Stomach (tissue), 9 donors: ENCODE data around the gene HS3ST6. TPM values are rescaled to one million over a fixed set of nuclear protein-coding genes. Genes with fewer than 3 reads are reported as not detected.
"Not testable (repeated sequence)": the region's sequence is repeated elsewhere in the genome, so short reads cannot be mapped to it uniquely, and the experiment has no call there.

Source experiments
- DNase-seq, 2 donors: peaks; one replicate each; pipeline versions ENCODE4 v3.0.0 to v3.0.0-alpha.2; 2013 to 2019
- H3K27ac ChIP-seq, 5 donors: fragments of 200-600 bp in 4 of 5; sonication (generic) in 4 of 5; one replicate each; pipeline ENCODE4 v1.5.1; 2013 to 2019; ENCODE audit warnings: mild to moderate bottlenecking in 1 of 5, moderate library complexity in 1 of 5
- H3K27me3 ChIP-seq, 3 donors: fragments of 200-600 bp; sonication (generic); one replicate each; pipeline ENCODE4 v1.5.1; 2017 to 2019; ENCODE audit warnings: mixed run types in 1 of 3
- H3K36me3 ChIP-seq, 4 donors: fragments of 200-600 bp; sonication (generic); 1 replicate in 3 of 4; 2 replicates in 1 of 4; pipeline ENCODE4 v1.5.1; 2016 to 2019
- H3K4me1 ChIP-seq, 4 donors: fragments of 200-600 bp; sonication (generic); one replicate each; pipeline ENCODE4 v1.5.1; 2016 to 2019
- H3K4me3 ChIP-seq, 4 donors: fragments of 200-600 bp; sonication (generic) in 3 of 4; one replicate each; pipeline ENCODE4 v1.5.1; 2016 to 2019; ENCODE audit warnings: mild to moderate bottlenecking in 1 of 4
- H3K9me3 ChIP-seq, 4 donors: fragments of 200-600 bp; sonication (generic); one replicate each; pipeline ENCODE4 v1.5.1; 2016 to 2019
- EP300 ChIP-seq: sonication (generic); formaldehyde crosslinking; IDR thresholded peaks from one replicate; pipeline ENCODE4 v1.6.1; 2017; ENCODE audit warnings: antibody characterized with exemption
- POLR2A ChIP-seq, 4 donors: fragments of 450-650 bp; IDR thresholded peaks; one replicate each; pipeline ENCODE4 v1.6.1; 2016; ENCODE audit warnings: antibody characterized with exemption in 4 of 4, control low read depth in 2 of 4, mild to moderate bottlenecking in 1 of 4, moderate library complexity in 1 of 4
- POLR2AphosphoS5 ChIP-seq, 3 donors: sonication (generic); formaldehyde crosslinking; IDR thresholded peaks; one replicate each; pipeline ENCODE4 v1.6.1; 2016; ENCODE audit warnings: antibody characterized with exemption in 3 of 3
- WGBS, 5 donors: extraction: QIAGEN DNeasy Blood & Tissue Kit in 3 of 5; methylation state at CpG; one replicate each; pipeline versions ENCODE4 v1.1.5 to v1.1.7; 2013 to 2018; 5-methylcytosine and 5-hydroxymethylcytosine counted together
- intact Hi-C: fragments of 100-400 bp; cut with DNase I; formaldehyde crosslinking; loops from one replicate; pipeline ENCODE4 v1.15.1; 2023; ENCODE audit warnings: low total_unique reads
- polyA plus RNA-seq, 3 donors: library from polyadenylated mRNA; stranded (reverse); fragments of 200-250 nt; gene quantifications; one replicate each; pipeline ENCODE4 v1.2.3, GENCODE V29; 2013
- total RNA-seq, 5 donors: library from RNA; depleted of rRNA; stranded (reverse); fragments of >200 nt; gene quantifications; one replicate each; pipeline versions ENCODE4 v1.1.0 to v1.2.3, GENCODE V29; 2014 to 2016
- TF ChIP-seq, protein P1 (sequence below), 7 experiments: fragments of 450-650 bp in 4 of 7; fragments of 200-600 bp in 3 of 7; sonication (generic) in 3 of 7; IDR thresholded peaks; one replicate each; pipeline ENCODE4 v1.5.1; 2016 to 2019; ENCODE audit warnings: antibody characterized with exemption in 7 of 7, control low read depth in 2 of 7, mild to moderate bottlenecking in 1 of 7
- donor health status: healthy with polysubstance abuse.
- donor health status: Bipolar disorder and iron deficiency.
- donor health status: healthy.

The HS3ST6 gene
- total and polyA plus RNA-seq, 8 donors = 1.6 TPM; not detected in 7

- no peaks in the 10 kb centered on the region for H3K27me3 ChIP-seq
- intact Hi-C loops = no loop called here
- H3K4me3 ChIP-seq = peak overlapping the region in 2 of 4 donors; percentile 78 to 94
- WGBS, 5 donors = 73 to 88% (median 87%) methylated on average over 23 of the region's 23 CpGs
- TF ChIP-seq POLR2A (IDR thresholded peaks at IDR 0.05) (no peak), POLR2AphosphoS5 (IDR thresholded peaks at IDR 0.05) (no peak), EP300 (no peak)
- TF ChIP-seq, protein P1, sequence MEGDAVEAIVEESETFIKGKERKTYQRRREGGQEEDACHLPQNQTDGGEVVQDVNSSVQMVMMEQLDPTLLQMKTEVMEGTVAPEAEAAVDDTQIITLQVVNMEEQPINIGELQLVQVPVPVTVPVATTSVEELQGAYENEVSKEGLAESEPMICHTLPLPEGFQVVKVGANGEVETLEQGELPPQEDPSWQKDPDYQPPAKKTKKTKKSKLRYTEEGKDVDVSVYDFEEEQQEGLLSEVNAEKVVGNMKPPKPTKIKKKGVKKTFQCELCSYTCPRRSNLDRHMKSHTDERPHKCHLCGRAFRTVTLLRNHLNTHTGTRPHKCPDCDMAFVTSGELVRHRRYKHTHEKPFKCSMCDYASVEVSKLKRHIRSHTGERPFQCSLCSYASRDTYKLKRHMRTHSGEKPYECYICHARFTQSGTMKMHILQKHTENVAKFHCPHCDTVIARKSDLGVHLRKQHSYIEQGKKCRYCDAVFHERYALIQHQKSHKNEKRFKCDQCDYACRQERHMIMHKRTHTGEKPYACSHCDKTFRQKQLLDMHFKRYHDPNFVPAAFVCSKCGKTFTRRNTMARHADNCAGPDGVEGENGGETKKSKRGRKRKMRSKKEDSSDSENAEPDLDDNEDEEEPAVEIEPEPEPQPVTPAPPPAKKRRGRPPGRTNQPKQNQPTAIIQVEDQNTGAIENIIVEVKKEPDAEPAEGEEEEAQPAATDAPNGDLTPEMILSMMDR (IDR thresholded peaks at IDR 0.05) = no peak
- H3K27ac ChIP-seq = peak overlapping the region in 2 of 5 donors; percentile 43 to 91
- peak in 1 of 2 donors; percentile 53 for DNase-seq
- no peaks in the 10 kb centered on the region for H3K9me3 ChIP-seq
- H3K4me1 ChIP-seq = peaks cover 19 to 49% (median 29%) of the 10 kb centered on the region in 4 donors
- H3K36me3 ChIP-seq = peaks cover 30 to 47% (median 46%) of the 10 kb centered on the region in 4 donors
Observed at GRCh38 chr16:1940273-1941161, 22.3 kb upstream of the HS3ST6 start.

DNA sequence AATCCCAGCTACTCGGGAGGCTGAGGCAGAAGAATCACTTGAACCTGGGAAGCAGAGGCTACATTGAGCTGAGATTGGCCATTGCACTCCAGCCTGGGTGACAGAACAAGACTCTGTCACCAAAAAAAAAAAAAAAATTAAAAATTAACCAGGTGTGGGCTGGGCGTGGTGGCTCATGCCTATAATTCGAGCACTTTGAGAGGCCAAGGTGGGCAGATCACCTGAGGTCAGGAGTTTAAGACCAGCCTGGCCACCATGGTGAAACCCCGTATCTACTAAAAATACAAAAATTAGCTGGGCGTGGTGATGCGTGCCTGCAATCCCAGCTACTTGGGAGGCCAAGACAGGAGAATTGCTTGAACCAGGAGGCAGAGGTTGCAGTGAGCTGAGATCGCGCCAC lies 21.6 kb upstream of the HS3ST6 start:
- H3K4me3 ChIP-seq = peak overlapping the region in 2 of 4 donors; percentile 78 to 94
- WGBS, 5 donors = 79 to 92% (median 87%) methylated on average over 8 of the region's 8 CpGs

DNA sequence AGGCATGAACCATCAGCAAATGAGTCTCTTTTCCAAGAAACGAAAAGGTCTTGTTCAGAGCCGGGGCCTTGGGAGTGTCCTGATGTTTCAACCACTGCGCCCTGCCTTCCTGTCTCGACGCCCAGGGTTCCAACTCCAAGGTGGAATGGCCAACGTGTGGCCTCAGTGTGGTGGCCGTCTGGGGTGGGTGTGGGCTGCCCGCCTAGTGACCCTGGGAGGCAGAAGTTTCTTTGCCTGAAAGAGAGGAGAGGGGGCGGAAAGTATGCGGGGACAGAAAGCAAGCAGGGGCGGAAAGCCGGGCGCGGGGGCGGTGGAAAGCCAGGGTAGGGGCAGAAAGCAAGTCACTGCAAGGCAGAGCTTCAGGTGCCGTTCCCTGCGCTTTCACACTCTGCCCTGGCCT lies 20.7 kb upstream of the HS3ST6 start:
- Histone ChIP-seq H3K27me3 (no peaks in the 10 kb centered on the region), H3K9me3 (no peaks in the 10 kb centered on the region), H3K36me3 (peaks cover 30 to 47% (median 46%) of the 10 kb centered on the region in 4 donors), H3K4me3 (peak overlapping the region in 2 of 4 donors; percentile 5 to 22), H3K4me1 (peaks cover 19 to 53% (median 28%) of the 10 kb centered on the region in 4 donors), H3K27ac (peak overlapping the region in 2 of 5 donors; percentile 32 to 56)
- 89 to 94% (median 92%) methylated on average over 16 to 17 of the region's 17 CpGs for WGBS, 5 donors
- DNase-seq = no peak
- intact Hi-C loops = no loop called here
- no peak for TF ChIP-seq POLR2A (IDR thresholded peaks at IDR 0.05)
- TF ChIP-seq EP300 = no peak
- TF ChIP-seq POLR2AphosphoS5 (IDR thresholded peaks at IDR 0.05) = no peak
- TF ChIP-seq, protein P1 (IDR thresholded peaks at IDR 0.05) = no peak

More for the DNA sequence above, 21.6 kb upstream of the HS3ST6 start:
- H3K27me3 ChIP-seq, H3K9me3 ChIP-seq, intact Hi-C loops, DNase-seq, H3K27ac ChIP-seq: not testable (repeated sequence)
- Histone ChIP-seq H3K4me1 (peaks cover 19 to 56% (median 29%) of the 10 kb centered on the region in 4 donors), H3K36me3 (peaks cover 30 to 47% (median 46%) of the 10 kb centered on the region in 4 donors)

DNA sequence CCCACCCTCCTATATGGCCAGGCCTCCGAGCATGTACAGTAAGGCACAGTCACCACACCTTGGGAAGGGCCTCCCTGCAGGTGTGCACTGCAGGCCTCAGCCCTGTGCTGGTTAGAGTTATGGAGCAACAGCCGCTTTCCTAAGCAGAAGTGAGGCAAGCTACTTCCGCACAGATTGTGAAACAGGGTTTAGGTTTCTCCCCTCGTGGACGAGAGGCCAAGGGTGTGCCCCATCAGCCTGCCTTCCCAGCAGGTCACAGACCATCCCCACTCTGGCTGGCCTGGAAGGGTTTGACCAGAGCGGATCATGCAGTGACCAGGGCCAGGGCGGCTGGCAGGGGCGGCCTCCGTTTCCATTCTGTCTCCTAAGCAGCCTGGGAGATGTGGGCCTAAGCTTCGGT lies 20.1 kb upstream of the HS3ST6 start:
- no peaks in the 10 kb centered on the region for H3K9me3 ChIP-seq
- H3K36me3 ChIP-seq = peaks cover 30 to 47% (median 46%) of the 10 kb centered on the region in 4 donors
- no peaks in the 10 kb centered on the region for H3K27me3 ChIP-seq
- H3K4me1 ChIP-seq = peaks cover 19 to 47% (median 23%) of the 10 kb centered on the region in 4 donors
- peak overlapping the region in 1 of 4 donors; percentile 5 for H3K4me3 ChIP-seq
- TF ChIP-seq POLR2AphosphoS5 (IDR thresholded peaks at IDR 0.05) = no peak
- no peak for TF ChIP-seq EP300
- no peak for TF ChIP-seq POLR2A (IDR thresholded peaks at IDR 0.05)
- TF ChIP-seq, protein P1 (IDR thresholded peaks at IDR 0.05) = no peak
- intact Hi-C loops = no loop called here
- DNase-seq = no peak
- peak overlapping the region in 2 of 5 donors; percentile 32 to 56 for H3K27ac ChIP-seq
- WGBS, 5 donors = 89 to 99% (median 91%) methylated on average over 8 to 10 of the region's 10 CpGs
